Muscle of arm (tissue), 14 donors: ENCODE results near the gene DEDD2. TPM values are rescaled to one million over a fixed set of nuclear protein-coding genes. Genes with fewer than 3 reads are reported as not detected.
"Not testable (repeated sequence)": the region's sequence is repeated elsewhere in the genome, so short reads cannot be mapped to it uniquely, and the experiment has no call there.

ENCODE experiments used
- DNase-seq: peaks from one replicate; pipeline ENCODE4 v3.0.0-alpha.2; 2013
- long read RNA-seq, 11 donors: transcript quantifications; one replicate each; lab custom pipeline, GENCODE V29; 2026
- polyA plus RNA-seq, 12 donors: library from polyadenylated mRNA; unstranded; fragments of 120-200 nt; gene quantifications; one replicate each; pipeline ENCODE4 v1.2.1, GENCODE V29; 2013; ENCODE audit not compliant: insufficient read length in 12 of 12

The DEDD2 gene, protein sequence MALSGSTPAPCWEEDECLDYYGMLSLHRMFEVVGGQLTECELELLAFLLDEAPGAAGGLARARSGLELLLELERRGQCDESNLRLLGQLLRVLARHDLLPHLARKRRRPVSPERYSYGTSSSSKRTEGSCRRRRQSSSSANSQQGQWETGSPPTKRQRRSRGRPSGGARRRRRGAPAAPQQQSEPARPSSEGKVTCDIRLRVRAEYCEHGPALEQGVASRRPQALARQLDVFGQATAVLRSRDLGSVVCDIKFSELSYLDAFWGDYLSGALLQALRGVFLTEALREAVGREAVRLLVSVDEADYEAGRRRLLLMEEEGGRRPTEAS
- polyA plus RNA-seq: 10 to 100 TPM in 9 of 12 donors, 1 to 10 TPM in 1, not detected in 2; 9.9 to 17.4 (median 12.0) TPM
- long read RNA-seq, donor 1, transcript DEDD2-205 (5 exons, 1,183 nt): major isoform, 5 of 8 reads
- long read RNA-seq, donor 1, partial matches to known transcripts: 0 of 8 reads
- long read RNA-seq, donor 1, other reads (novel, unspliced or antisense): 0 of 8 reads
- long read RNA-seq, donor 2, partial matches to known transcripts: 0 of 5 reads
- long read RNA-seq, donor 2, other reads (novel, unspliced or antisense): 0 of 5 reads
- long read RNA-seq, donor 3, partial matches to known transcripts: 0 of 2 reads
- long read RNA-seq, donor 3, other reads (novel, unspliced or antisense): 0 of 2 reads
- long read RNA-seq, donor 4, partial matches to known transcripts: 0 of 1 reads
- long read RNA-seq, donor 4, other reads (novel, unspliced or antisense): 0 of 1 reads
- long read RNA-seq, donor 5, transcript DEDD2-205 (5 exons, 1,183 nt): major isoform, 5 of 7 reads
- long read RNA-seq, donor 5, partial matches to known transcripts: 0 of 7 reads
- long read RNA-seq, donor 5, other reads (novel, unspliced or antisense): 0 of 7 reads
- long read RNA-seq, donor 6, partial matches to known transcripts: 0 of 1 reads
- long read RNA-seq, donor 6, other reads (novel, unspliced or antisense): 0 of 1 reads
- long read RNA-seq, donor 7, partial matches to known transcripts: 0 of 3 reads
- long read RNA-seq, donor 7, other reads (novel, unspliced or antisense): 0 of 3 reads
- long read RNA-seq, donor 8, partial matches to known transcripts: 0 of 7 reads
- long read RNA-seq, donor 8, other reads (novel, unspliced or antisense): 0 of 7 reads
- long read RNA-seq, donor 9, partial matches to known transcripts: 0 of 3 reads
- long read RNA-seq, donor 9, other reads (novel, unspliced or antisense): 0 of 3 reads
- long read RNA-seq, donor 10, transcript DEDD2-205 (5 exons, 1,183 nt): major isoform, 8 of 13 reads
- long read RNA-seq, donor 10, partial matches to known transcripts: 0 of 13 reads
- long read RNA-seq, donor 10, other reads (novel, unspliced or antisense): 0 of 13 reads
- long read RNA-seq, donor 11, partial matches to known transcripts: 0 of 3 reads
- long read RNA-seq, donor 11, other reads (novel, unspliced or antisense): 0 of 3 reads

DNA sequence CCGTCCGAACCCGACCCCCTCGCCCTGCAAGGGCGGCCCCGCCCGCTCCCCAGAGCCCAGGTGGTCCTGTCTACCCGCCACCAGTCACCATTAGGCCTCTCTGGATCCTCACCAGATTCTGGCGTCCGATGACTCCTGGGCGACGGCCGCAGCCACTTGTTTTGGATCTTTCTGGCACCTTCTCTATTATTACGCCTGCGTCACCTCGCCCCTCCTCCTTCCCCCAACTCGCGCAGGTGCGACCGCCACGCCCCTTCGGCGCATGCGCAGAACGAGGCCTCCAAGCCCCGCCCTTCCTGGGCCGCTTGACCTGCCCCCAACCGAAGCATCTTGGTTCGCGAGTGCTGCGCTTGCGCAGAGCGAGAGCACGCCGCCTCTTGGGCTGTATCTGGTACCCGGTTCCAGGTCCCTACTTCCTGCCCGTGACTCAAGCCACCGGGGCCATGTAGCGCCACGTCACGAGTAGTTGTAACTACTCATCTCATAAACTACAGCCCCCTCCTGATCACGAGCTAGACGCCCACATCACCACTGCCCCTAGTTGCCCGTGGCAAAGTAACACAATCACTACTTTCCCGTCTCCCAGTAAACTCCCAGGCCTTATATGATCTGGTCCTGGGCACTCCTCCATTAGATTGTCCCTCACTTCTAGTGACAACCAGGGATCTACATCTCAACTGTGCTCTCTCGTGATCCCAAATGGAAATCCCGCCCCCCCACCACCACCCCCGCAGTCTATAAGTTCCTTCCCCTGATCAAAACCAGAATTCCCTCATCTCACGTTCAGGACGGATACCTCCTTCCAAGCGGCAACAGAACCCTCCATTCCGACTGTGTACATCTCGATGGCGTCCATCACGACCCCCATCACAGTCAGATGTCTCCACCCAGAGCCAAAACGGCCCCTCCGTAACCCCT lies at the start of gene DEDD2:
DEDD2 (minus strand) TSS at position 158 of the 918 bp plus-strand sequence. CDS start 670 bp downstream, outside the sequence.
- peak; percentile 96 for DNase-seq

DNA sequence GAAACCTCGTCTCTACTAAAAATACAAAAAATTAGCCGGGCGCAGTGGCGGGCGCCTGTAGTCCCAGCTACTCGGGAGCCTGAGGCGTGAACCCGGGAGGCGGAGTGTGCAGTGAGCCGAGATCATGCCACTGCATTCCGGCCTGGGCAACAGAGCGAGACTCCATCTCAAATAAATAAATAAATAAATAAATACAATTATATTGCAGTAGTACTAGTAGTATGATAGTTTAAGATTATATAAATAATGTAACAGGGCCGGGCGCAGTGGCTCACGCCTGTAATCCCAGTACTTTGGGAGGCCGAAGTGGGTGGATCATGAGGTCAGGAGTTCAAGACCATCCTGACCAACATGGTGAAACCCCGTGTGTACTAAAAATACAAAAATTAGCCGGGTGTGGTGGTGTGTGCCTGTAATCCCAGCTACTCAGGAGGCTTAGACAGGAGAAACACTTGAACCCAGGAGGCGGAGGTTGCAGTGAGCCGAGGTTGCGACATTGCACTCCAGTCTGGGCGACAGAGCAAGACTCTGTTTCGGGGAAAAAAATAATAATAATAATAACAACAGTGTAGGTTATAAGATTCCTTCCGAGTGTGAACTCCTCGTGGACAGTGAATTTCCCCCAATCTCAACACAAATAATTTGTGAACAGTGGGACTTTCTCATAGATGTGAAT lies 49.6 kb upstream of the DEDD2 start:
- not testable (repeated sequence) for DNase-seq

DNA sequence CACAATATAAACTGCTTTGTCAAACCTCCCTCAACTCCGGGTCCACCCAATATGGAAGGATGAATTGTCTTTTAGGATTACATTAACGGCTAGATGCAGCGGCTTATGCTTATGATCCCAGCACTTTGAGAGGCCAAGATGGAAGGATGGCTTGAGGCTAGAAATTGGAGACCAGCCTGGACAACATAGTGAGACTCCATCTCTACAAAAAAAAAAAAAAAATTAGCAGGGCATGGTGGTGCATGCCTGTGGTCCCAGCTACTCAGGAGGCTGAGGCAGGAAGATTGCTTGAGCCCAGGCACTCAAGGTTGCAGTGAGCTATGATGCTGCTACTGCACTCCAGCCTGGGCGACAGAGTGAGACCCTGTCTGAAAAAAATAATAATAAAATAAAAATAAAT lies 48.6 kb upstream of the DEDD2 start:
- not testable (repeated sequence) for DNase-seq

DNA sequence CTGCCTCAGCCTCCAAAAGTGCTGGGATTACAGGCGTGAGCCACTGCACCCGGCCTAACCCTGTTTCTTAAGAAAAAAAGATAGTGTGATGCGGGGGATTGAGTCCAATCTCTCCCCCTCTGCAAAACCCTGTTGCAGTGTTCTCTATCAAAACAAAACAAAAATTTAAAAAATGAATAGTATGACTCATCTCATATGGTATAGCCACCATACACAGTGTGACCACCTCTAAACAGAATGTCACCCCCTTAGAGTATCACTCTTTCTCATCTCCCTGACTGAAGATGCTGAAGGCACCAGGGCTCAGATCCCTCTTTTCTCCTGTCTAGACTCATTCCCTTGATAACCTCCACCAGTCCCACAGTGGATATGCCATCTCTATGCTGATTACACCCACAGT lies 44.3 kb upstream of the DEDD2 start:
- DNase-seq: no peak

DNA sequence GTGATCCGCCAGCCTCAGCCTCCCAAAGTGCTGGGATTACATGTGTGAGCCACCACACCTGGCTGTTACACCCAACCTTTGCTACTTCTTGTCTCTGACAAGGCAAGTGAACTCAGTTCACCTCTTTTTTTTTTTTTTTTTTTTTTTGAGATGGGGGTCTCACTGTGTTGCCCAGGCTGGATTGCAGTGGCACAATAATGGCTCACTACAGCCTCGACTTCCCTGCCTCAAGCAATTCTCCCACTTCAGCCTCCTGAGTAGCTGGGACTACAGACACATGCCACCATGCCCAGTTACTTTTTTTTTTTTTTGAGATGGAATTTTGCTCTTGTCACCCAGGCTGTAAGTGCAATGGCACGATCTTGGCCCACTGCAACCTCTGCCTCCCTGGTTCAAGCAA lies 40.4 kb upstream of the DEDD2 start:
- not testable (repeated sequence) for DNase-seq

DNA sequence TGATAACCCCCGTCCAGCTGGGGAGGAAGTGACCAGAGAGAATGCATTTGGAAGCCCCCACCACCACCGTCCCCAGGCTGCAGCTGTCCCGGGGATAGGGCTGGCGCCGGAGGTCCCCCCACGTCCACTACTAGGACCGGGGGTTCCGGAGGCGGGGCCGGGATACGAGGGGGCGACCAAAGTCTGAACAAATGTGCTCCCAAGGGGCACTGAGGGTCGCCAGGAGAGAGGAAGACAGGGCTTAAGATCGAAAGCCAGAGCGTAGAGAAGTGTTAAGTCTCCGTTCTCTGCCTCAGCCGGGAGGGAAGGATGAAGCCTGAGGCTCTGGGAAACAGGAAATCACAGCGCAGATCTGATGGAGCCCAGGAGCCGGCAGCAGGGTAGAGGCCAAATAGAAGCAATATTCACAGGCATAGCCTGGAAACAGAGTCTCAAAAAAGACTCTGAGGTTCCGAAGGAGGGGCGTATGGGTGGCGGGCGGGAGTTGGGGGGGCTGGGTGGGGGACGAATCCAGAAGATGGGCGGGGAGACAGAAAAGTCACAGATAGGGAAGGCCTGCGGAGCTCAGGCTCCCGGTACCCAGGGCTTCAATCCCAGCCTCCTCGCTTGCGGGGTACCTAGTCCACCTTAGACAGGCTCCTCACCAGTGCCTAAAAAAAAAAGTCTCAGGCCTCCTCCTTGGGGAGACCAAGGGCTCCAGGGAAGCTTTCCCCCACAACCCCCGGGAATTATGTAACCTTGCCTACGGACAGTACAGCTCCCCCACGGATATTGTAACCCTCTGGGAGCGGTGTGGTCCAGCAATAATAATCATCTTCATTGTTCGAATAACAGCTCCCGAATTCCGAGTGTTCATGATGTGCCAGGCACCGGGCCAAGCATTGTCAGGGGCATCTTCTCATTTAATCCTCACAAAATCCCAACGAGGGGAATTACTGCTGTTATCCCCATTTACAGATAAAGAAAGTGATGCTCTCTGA lies 38.6 kb upstream of the DEDD2 start:
- peak; percentile 77 for DNase-seq

DNA sequence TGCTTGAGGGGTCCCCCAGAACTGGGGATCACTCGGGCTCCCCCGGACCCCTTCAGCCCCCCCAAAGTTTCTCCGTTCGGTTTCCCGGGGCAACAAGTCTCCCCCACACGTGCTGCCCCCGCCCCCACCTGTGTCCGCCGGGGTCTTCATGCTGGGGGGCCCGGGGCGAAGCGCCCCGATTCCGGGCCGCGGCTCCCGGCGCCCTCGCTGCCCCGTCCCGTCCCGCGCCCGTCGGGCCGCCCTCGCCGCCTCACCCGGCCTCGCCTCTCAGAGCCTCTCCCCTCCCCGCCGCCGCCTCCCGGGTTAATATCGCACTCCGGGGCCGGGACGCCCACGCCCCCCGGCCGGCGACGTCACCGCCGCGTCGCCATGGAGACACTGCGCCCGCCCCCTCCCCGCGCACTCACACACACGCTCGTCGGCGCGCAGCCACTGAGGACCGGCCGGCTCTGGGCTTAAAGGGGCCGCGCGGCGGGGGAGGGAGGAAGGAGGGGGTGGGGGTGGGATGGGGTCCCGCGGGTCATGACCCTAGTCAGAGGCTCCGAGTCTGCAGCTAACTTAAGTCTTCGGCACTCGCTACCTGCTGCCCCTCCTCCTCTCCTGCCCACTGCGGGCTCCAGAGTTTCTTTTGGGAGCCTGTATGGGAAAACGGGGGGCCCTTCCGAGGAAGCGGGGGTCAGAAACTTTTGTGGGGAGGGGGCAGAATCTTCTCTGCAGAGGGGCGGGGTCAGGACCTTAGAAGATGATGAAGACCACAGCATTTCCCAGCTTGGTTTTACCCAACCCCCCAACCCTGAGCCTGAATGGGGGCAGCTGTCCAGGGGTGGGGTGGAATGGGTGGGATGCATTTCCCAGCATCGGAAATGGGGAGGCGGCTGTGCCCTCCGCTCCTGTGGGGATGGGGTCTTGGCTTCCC lies 37.6 kb upstream of the DEDD2 start, which contains the start of gene ERF:
ERF (minus strand) TSS at position 279 of the 916 bp plus-strand sequence; CDS start at position 150, 129 bp downstream.
- peak; percentile 93 for DNase-seq

DNA sequence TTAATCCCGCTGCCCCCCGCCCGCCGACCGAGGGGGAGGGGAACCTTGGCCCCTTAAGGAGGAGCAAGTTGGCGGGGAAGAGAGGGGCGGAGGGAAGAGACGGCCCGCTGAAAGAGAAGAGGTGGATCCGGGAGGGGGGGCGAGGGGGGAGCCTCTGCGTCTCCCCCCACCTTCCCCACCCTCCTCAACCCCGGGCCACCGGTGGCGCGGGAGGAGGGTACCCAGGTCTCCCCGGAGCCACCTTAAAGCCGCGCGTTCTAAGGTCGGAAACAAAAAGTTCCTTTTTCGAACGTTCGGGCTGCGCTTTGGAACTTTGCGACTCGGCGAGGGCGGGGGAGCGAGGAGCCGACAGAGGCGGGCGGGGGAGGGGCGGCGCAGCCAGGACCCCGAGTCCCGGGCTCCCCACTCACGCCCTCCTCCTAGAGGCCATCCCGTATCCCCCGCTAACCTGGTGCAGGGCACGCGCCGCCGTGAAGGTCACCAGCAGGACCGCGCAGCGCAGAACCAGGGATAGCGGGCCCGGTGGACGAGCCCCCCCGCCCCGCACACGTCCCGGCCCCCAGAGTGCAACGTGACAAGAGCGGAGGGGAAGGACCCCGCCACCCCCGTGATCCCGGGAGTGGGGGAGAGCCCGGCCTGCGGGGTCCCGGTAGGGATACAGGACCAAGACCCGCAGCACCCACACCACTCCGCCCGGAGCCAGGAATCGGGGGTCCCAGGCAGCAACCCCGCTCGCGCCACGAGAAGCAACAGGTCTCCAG lies 36.8 kb upstream of the DEDD2 start:
- DNase-seq: peak; percentile 85

DNA sequence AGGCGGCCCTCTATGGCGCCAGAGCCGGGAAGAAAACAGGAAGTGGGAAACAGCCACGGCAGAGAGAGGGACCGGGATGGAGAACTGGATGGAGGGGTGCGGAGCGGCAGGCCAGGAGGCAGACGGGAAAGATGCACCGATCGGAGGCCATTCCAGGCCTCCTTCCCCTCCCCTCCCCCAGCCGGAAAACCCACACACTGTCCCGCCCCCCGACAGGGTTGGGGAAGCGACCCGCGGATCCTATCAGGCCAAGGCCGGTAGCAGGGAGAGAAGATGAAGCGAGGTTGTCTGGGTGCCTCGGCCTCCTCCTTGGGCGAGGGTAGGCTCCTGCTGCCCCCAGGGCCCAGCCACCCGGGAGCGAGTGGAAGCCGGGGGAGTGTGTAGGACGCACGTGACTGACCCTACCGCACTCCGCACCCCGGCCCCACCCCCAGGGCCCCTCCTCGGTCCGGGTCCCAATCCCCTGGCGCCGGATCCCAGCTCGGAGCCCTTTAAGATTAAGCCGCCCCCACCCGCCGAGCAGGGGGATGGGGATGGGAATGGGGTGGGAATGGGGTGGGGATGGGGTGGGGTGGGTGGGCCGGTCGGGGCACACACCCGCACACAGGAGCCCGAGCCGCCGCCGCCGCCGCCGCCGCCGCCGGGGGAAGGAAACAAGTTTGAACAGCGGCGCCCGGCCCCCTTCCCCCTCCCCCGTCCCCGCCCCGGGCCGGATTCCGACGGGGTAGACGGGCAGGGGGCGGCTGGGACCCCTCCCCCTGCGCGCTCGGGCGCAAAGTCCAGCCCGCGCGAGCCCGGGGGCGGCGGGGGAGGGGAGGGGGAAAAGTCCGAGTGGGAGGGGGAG lies 36.0 kb upstream of the DEDD2 start:
- peak; percentile 59 for DNase-seq

DNA sequence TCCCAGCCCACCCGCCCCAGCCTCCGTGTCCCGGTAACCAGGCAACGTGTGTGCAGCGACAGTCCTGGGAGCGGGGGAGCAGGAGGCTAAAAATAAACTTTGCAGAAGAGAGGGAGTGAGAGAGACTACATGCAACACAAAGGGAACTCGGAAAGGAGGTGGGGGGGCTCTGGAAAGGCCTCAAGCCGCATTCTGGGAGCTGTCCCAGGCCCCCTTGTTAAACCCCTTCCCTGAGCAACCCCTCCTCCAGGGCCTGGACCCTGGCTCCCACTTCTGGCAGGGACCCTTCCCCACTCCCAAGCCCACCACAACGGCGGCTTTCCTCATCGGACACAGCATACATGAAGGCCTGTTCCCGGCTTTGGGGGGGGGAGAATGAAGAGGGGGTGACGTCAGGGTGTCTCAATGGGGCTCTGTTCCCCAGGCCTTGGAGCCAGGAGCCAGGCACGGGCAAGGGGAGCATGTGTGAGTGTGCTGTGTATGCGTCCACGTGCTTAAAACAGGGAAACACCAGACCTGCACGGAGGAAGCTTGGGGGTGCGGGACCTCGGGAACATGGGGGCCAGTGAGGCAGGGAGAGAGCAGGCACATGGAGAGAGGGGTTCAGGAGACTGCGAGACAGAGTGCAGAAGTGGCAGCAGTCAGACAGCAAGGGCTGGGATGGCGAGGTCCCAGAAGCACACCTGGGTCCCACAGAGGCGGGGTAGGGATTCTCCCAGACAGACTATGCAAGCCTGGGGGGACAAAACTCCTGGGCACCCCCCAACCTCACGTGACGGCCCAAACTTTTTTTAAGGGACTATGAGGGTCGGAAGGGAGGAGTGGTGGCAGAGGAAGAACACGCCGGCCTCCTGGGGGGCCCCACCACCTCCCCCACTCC lies 35.1 kb upstream of the DEDD2 start:
- DNase-seq: no peak

DNA sequence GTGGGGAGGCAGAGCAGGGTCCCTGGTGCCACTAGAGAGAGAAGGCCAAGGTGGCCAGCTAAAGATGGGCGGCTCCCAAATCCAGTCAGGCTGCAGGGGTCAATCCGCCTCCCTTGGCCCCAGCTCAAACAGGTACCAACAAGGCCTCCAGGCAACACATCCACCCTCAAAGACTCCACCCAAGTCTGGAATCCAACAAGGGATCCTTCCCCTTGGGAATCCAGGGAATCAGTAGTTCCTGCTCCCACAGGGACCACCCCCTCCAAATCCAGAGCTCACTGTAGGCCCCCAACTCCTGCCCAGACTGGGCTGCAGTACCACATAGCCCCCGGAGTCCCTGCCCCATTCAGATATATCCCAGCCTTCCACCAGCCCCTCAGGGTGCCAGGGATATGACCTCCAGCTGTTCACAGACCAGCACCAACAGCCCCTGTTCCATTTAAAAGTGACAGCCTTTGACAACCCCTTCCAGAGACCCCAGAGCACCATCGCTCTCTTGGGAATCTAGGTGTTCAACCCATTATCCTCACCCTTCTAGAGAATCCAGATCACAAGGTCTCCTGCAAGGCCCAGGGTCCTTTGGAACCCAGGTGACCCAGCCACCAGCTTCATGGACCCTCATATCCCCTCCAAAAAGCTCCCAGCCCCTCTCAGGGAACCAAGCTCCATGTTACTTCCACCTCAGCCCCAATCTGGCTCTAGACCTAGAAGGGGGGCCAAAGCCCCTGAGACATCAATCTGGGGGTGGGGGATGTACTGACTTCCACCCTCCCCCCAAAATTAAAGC lies 34.3 kb upstream of the DEDD2 start:
- no peak for DNase-seq

DNA sequence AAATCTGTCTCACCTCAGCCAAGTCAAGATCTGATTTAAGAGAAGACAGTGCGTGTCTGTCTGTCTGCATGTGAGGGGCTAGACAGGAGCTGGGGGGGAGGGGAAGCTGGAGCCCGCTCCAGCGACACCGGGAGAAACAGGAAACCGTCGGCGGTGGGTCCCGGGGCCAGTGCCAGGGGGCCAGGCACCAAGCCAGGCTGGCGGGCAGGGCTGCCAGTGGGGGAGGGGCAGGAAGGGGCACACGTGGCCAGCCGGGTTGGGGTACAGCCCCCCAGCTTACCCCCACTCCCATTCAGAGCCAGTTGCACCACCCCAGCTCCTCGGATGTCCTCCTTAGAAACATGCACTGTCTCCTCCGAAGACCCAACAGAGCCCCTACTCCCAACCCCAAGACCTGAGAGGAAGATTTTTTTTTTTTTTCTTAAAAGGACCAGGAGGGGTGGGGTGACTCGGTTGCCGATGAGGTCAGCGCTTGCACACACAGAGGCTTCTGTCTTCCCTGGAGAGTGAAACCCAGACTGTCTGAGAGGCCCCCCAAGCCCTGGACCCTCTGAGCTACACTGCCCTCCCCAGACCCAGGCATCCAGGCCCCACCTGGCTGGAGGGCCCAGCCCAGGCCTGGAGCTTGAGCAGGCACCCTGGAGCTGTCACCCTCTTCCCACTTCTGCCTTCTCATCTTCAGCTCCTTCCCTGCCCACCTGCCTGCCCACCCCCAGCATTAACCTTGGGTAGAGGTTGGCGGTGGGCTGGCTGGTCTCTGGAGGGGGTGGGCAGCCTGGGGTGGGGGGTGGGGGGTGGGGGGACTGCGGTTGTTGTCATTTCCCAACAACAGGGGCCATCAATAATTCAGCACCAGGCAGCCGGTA lies 33.4 kb upstream of the DEDD2 start:
- no peak for DNase-seq
